Dedifferentiated amniotic fluid mesenchymal stem cell (primary cell): Measurements from ENCODE around the gene ITIH6.
"Not testable (repeated sequence)": the region's sequence is repeated elsewhere in the genome, so short reads cannot be mapped to it uniquely, and the experiment has no call there.

Experiments
- DNase-seq: peaks from one replicate; pipeline ENCODE4 v3.0.0-alpha.2; 2016; ENCODE audit errors: extremely low spot score

Gene ITIH6

DNA sequence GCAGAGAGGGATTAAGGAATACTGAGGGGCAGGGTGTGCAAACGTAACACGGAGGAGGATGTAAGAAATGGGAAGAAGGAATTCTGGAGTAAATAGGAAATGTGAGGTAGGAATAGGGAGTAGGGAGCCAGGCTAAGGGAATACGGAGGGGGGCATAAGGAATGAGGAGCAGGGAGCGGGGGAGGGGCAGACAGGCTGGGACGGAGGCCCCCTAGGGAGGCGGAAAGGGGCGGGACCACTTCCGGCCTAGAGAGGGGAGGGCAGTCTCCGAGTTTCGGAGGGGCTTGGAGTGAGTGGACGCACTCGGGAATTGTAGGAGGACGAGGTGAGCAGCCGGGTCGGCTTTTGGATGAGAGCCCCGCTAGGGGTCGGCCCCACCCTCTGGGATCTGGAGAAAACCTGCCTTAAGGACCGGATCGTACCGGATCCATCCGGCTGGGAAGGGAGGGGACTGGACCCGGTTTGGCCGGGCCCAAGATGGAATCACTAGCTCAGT is 10.1 kb upstream of the ITIH6 start:
- no peak for DNase-seq

DNA sequence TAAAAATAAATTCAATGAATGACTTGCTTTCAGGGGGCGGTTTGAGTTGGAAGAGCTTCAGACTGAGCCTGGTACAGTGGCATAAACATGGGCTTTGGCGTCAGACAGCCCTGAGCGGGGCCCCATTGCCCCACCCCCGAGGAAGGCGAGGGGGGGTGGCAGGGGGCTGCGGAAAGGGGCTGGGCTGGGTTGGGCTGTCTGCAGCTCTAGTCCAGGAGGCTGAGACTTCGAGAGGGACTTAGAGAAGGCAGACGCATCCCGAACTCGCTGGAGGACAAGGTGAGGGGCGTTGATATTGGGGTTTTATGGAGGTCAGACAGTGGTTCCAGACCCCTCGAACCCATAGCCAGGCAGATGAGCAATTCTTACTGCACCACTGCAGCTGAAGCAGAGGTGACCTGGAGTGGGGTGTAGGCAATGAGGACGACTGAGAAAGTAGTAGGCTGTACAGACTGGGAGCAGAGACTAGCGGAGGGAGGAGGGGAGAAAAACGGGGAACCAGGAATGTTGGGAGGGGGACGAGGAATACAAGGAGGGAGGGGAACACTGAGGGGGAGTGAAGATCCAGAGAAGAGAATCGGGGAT is 9.6 kb upstream of the ITIH6 start, which contains the start of gene MAGED2:
TSS of gene MAGED2 (plus strand) at position 222 of the 585 bp plus-strand sequence. CDS start 1,587 bp downstream, outside the sequence.
- peak; percentile 39 for DNase-seq

DNA sequence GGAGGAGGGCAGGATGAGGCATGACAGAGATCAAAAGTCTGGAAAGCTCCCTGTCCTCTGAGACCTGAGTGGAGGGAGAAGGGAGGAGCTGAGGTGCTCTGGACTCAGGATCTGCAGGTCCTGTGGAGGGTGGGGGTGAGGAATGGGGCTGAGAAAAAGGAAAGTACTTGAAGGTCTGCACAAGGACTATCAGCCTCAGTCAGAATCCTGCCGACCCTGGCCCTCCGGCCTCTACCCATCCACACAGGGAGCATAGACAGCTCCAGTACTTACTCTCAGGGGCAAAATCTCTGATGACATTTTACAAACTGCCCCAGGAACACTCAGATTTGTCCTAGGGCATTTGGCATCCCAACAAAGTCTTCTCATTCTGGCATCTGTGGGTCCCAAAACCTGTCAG is 991 bp upstream of the ITIH6 start:
- no peak for DNase-seq

DNA sequence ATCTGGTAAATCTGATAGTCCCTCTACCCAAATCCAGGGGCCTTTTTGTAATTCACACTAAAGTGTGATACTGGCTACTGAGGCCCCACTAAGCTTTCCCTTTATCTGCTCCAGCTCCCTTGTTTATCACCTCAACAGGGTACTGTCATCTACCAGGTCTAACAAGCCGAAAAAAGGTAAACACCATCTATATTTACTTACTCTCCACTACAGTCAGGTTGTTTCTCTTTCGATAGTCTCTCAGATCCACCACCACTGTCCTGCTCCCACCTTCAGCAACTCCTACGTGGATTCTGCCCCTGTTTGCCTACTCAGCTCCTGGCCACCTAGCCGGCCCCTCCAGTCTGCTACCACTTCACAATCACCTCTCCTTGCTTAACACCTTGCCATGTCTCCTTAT is 3.3 kb downstream of the ITIH6 start:
- no peak for DNase-seq

DNA sequence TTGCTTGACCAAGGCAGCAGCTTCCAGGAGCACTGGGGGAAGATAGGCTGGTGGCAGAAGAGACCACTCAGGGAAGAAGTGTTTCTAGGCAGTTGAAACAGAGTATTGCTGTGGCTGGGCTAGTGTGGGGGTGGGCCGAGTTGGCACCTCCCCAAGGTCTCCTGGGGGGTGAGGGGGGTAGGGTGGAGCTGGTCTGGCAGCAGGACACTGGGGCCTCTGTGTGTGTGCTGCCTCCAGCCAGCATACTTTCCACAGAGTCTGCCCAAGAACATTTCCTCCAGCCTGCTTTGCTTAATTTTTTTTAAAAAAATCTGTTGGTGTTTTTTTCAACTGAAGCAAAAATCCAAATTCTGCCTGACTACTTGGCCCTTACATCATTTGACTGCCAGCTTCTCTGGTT is 4.0 kb downstream of the ITIH6 start:
- DNase-seq = no peak

DNA sequence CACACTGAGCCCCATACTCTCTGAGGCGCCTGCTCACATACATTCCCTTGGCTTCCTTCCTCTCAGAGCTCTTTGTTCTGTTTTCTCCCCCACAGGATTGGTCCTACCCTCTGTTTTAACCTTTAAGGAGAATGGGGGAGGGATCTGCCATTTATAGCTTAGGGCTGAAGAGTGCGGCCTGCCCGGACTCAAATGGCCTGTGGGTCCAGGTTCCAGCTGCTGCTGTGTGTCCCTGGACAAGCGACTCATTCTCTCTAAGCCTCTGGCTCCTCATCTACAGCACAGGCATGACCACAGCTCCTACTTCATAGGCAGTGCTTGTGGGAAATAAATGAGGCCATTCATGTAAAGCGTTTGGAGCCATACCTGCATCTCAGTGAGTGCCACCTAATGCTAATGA is 8.7 kb downstream of the ITIH6 start:
- not testable (repeated sequence) for DNase-seq

DNA sequence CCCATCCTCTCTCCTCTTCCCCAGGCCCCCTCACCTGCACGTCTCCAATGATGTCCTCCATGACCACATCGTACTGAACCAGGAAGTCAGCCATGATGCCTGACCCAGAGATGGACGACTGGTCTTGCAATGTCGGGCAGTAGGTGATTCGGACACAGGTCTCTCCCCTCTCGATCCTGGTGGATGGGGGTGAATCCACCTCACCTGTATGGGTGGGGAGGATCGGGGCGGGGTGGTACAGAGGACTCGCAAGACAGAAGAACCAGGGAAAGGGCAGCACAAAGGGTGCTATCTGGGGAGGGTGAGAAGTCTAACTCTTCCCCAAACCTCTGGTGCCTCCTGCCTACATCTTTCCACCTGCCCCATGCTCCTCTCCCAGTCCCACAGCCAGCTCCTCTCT is 9.6 kb downstream of the ITIH6 start:
- DNase-seq = no peak

DNA sequence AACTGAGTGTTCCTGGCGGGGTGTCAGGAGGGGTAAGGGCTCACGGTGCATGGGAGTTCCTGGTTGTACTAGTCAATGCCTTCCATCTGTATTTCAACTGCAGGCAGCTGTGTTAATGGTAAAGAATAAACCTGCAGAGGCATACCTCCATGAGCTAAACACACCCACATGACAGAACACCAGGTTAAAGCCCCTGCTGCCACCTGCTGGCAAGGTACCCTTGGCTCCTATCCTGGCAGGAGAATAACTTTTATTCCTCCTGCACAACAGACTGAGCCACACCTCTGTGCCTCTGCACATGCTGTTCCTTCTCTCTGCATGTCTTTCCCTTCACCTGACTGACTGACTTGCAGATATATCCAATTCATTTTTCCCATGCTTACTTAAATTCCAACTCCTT is 11.1 kb downstream of the ITIH6 start:
- no peak for DNase-seq

DNA sequence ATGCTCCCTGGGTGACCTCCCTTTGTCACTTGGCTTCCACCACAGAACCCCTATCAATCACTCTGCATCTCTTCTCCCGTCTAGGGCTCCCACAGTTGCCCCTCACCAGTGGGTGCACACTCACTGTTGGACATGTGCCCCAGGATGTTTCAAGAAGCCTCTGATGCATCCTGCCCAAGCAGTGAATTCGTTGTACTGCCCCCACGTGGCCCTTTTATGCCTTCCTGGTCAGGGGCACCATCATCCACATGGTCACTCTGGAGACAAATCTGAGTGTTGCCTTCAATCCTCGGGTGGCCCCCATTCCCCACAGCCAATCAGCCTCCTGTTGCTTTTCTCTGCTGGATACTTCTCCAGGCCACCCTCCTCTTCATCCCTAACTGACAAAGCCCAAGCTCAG is 12.2 kb downstream of the ITIH6 start:
- DNase-seq = no peak

DNA sequence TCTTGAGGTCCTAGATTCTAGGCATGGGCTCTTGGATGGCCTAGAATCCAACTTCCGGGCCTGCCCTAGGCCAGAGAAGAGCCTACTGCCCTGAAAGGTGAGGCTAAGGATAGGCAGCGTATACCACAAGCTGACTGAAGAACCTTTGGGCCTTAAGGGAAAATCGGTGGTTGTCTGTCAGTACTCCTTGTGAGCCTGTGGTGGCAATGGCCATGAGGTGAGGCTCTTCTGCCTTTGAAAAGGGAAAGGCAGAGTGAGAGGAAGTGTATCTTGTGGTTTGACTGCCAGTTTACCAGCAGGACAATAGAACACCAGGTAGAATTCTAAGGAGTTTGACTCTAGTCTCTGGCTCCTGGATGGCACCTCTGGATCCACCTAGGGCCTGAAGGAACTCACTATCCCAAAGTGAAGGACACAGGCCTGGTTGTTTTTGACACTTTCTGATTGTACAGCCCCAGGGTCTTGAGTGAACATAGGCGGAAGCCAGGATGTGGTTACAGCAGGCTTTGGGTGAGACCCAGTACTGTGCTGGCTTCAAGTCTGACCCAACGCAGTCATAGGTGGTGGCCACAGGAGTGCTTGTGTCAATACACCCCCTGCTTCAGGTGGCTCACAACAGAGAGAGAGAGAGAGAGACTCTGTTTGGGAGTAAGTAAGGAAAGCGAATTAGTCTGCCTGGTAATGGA is 20.9 kb downstream of the ITIH6 start:
- DNase-seq = no peak

DNA sequence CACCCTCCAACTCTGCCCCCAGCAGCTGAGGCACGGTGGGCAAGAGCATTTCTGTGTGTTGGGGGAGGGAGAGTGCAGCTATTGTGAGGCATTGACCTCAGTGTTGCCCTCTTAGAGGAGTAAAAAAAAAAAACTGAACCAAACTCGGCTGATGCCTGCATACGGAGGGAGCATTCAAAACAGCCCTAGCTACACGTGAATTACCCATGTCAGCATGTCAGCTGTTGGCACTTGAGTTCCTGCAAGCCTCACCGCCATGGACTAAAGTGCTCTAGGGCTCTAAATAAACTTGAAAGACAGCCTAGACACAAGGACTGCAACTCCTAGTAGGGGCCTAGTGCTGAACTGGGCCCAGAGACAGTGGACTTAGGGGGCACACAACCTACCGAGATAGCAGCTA is 22.0 kb downstream of the ITIH6 start:
- no peak for DNase-seq

DNA sequence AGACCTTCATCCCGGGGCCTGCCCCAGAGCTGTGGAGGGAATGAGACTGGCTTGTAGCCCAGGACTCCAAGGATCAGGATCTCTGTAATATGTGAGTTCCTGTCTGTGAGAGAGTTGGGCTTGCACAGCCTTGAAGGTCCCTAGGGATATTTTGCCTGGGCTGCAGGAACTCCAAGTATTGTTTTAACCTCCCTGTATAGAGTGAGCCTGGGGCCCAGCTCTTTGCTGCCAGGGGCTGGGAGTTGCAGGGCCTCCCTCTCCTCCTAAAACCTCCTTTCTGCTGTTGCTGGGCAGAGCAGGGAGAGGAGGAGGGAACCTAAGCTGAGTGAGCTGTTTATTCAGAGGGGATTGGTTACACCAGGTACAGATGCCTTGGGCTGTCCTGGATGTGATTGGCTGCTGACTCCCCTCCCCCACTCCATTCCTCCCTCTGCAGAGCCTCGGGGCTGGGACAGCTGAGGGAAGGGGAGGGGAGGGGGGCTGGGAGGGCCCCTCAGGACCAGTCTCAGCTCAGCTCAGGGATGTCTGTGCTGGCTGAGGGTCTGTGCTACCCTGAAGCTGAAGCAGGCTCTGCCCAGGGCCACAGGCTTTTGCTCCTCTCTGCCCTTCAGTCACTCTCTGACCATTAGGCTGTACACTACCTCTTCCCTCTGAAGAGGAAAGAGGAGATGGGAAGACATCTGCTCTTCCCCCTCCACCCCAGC is 23.5 kb downstream of the ITIH6 start:
- peak; percentile 38 for DNase-seq

DNA sequence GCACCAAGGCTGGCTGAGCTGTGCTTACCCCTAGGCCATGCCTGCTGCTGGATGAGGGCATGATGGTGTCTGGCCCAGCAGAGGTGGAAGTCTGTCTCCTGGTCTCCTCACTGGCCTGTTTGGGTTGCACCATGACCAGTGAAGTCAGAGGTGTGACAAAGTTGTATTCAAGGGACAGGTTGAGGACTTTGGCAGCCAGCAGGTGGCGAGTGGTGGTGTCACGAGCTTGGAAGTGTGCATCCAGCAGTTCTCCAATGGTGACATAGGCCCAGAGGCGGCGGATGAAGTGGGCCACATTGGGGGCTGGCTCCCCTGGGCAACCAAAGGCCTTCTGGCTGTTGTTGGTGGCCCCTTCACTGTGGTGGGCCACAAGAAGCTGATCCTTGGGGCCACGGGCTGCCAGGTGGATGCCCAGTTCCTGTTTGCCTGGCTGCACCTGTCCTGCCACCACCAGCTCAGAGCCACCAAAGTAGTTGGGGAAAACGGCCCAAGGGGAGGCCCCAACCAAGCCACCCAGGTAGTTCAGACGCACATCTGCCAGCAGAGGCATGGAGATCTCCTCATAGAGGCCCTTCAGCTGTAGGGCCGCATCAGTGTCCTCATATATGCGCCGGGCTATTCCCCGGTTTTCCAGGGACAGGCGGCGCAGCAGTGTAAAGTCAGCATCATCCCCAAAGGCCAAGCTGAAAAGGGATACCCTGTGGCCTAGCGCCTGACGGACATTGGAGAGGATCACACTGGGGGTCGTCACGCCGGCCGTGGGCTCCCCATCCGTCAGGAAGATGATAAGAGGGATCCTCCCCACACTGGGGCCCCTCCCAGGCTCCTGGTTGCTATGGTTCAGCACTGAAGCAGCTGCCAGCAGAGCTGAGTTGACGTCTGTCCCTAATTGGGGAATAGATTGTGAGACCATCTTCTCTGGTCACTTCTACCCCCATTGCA is 39.7 kb downstream of the ITIH6 start:
- DNase-seq = no peak

DNA sequence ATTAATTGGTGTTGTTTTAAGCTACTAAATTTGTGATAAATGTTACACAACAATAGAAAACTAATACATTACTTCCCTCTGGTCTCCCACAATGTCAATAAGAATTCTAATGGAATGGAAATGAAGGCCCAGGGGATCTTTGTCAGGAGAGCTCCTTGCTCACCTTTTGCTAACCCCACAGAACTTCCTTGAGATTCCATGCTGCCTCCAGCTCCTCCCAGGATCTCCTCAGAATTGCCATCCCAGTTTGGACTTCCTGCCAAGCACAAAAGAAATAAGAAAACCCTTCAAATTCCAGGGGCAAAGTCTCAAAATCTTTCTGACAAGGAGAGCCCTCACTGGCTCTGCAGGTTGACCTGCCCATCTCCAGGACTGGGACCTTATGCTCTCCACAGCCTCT is 43.2 kb downstream of the ITIH6 start:
- DNase-seq = no peak

DNA sequence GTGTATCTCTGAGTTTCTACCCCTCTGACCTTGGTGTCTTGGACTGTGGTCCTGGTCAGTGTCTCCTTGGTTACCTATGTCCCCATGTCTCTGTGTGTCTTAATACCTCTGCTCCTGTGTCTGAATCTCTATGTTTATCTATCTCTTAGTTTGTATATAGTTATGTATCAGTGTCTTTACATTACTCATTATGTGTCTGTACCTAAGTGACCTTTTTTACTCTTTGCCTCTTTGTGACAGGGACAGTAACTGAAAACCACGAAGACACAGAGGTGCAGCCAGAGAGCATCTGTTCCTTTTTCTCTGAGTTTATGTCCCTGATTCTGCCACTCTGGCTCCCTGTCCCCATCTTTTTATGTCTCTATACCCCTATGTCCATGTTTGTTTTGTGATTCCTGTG is 49.4 kb downstream of the ITIH6 start:
- DNase-seq = no peak

DNA sequence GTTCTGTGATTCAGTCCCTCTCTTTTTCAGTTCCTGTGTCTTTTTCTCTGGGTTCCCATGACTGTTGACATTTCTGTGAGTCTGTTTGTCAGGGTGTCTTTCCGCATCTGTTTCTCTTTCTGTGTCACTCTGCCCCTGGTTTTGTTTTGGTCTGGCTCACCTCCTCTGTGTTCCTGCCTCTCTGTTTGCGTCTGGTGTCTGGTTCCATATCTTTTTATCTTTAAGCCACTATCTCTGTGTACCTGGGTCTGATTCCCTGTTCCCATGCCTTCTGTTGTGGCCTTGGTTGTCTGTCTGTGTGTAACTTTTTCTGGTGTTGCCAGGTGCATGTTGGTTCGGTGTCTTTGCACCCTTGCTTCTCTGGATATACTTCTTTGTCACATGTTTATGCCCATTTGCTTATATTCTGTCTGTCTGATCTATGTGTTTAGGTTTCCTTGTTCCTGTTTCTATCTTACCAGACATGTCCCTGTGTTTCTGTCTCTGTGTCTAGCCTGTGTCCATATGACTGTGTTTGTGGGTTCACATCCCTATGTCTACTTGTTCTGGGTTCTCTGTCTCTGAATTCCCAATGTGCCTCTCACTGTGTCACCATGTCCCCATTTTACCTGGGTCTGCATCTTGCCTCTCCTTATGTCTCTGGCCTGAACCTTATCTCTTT is 50.2 kb downstream of the ITIH6 start:
- no peak for DNase-seq

DNA sequence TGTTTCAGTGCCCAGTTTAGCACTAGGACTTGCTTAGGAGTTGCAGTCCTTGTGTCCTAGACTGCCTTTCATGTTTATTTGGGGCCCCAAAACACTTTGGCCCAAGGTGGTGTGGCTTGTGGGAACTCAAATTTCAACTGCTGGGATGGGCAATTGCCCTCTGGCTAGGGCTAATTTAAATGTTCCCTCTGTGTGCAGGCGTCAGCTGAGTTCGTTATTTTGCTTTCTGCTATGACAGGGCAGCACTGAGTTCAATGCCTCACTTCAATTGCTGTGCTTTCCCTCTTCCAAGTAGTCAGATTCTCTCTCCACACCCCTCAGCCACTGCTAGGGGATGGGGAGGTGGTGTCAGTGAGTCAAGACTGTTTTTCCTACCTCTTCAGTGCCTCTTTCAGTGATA is 51.1 kb downstream of the ITIH6 start:
- no peak for DNase-seq

DNA sequence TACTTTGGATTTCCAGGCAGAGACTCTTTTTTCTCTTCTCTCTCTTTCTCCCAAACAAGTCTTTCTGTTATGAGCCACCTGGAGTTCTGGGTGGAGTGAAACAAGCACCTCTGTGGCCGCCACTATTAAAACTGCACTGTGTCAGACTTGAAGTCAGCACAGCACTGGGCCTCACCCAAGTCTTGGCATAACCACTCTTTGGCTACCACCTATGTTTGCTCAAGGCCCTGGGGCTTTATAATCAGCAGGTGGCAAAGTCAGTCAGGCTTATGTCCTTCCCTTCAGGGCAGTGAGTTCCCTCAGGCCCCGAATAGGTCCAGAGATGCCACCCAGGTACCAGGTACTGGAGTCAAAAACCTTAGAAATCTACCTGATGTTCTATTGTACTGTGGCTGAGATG is 52.4 kb downstream of the ITIH6 start:
- DNase-seq = no peak

DNA sequence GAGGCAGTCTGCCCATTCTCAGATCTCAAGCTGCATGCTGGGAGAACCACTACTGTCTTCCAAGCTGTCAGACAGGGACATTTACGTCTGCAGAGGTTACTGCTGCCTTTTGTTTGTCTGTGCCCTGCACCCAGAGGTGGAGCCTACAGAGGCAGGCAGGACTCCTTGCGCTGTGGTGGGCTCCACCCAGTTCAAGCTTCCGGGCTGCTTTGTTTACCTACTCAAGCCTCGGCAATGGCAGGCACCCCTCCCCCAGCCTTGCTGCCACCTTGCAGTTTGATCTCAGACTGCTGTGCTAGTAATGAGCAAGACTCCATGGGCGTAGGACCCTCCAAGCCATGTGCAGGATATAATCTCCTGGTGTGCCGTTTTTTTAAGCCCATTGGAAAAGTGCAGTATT is 59.5 kb downstream of the ITIH6 start:
- DNase-seq = not testable (repeated sequence)

DNA sequence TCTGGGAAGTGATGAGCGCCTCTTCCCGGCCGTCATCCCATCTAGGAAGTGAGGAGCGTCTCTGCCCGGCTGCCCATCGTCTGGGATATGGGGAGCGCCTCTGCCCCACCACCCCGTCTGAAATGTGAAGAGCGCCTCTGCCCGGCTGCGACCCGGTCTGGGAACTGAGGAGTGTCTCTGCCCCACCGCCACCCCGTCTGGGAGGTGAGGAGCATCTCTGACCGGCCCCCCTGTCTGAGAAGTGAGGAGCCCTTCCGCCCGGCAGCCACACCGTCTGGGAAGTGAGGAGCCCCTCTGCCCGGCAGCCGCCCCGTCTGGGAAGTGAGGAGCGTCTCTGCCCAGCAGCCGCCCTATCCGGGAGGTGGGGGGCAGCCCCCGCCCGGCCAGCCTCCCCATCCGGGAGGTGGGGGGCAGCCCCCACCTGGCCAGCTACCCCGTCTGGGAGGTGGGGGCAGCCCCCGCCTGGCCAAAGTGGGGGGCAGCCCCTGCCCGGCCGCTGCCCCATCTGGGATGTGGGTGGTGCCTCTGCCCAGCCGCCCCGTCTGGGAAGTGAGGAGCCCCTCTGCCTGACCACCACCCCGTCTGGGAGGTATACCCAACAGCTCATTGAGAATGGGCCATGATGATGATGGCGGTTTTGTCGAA is 61.6 kb downstream of the ITIH6 start:
- DNase-seq = not testable (repeated sequence)

DNA sequence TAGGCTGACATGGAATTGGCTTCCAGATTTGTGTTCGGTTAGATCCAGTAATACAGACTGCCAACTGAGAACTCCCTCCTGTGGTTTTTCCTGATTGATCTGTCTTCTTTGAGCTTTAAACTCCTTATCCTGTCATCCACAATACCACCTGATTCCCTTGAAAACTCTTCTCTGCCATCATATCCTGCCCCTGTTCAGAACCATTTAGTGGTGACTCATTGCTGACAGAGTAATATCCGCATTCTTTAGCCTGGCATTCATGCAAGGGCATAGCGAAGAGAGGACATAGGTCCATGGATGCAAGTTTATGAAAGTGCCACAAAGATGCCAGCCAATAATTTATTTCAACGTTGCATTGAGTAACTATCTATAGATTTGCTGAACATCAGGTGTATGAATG is 76.6 kb downstream of the ITIH6 start:
- no peak for DNase-seq
